Cardiac septum (tissue), 1 donor: ENCODE measurements around the gene VCX3B. TPM values are rescaled to one million over a fixed set of nuclear protein-coding genes. Genes with fewer than 3 reads are reported as not detected.
"Not testable (repeated sequence)": the region's sequence is repeated elsewhere in the genome, so short reads cannot be mapped to it uniquely, and the experiment has no call there.

Source experiments
- DNase-seq: peaks from one replicate; pipeline ENCODE4 v3.0.0-alpha.2; 2020; ENCODE audit warnings: low spot score
- intact Hi-C: fragments of 100-400 bp; cut with DNase I; formaldehyde crosslinking; loops from one replicate; pipeline ENCODE4 v1.14.0; 2022
- long read RNA-seq: library from polyadenylated mRNA; unstranded; transcript quantifications from one replicate; pipeline ENCODE4 v2.0.0, GENCODE V29; 2021
- total RNA-seq: library from RNA; stranded (reverse); fragmentation: NEBNext Ultra II Directional; extraction: Animal tissue kit (Norgen Biotek cat#: 25700); gene quantifications from one replicate; pipeline ENCODE4 v1.2.1, GENCODE V29; 2021
- donor health status: DM: no; HTN: no; CAD: no.

Gene VCX3B
- not detected for total RNA-seq
- long read RNA-seq = 0 reads

- intact Hi-C loops, DNase-seq: not testable (repeated sequence)
Measured at GRCh38 chrX:8464530-8464929, at the start of gene VCX3B. VCX3B (plus strand) TSS chrX:8464830; CDS start chrX:8465451, 621 bp downstream.

- intact Hi-C loops = no loop called here
- no peak for DNase-seq
Measured at GRCh38 chrX:8418301-8418700, 46.3 kb upstream of the VCX3B start.

GRCh38 chrX:8424912-8425311 lies 39.7 kb upstream of the VCX3B start:
- intact Hi-C loops = no loop called here
- DNase-seq = no peak

- intact Hi-C loops = no loop called here
- no peak for DNase-seq
Measured at GRCh38 chrX:8429692-8430249, 34.9 kb upstream of the VCX3B start.

- intact Hi-C loops = no loop called here
- no peak for DNase-seq
Measured at GRCh38 chrX:8430444-8430843, 34.2 kb upstream of the VCX3B start.

- intact Hi-C loops = no loop called here
- no peak for DNase-seq
Measured at GRCh38 chrX:8432396-8432795, 32.2 kb upstream of the VCX3B start.

GRCh38 chrX:8433109-8434062 lies 31.2 kb upstream of the VCX3B start:
- intact Hi-C loops = no loop called here
- DNase-seq = no peak

GRCh38 chrX:8447368-8447767 lies 17.3 kb upstream of the VCX3B start:
- intact Hi-C loops = no loop called here
- DNase-seq = no peak

GRCh38 chrX:8452343-8452742 lies 12.3 kb upstream of the VCX3B start:
- intact Hi-C loops = not testable (repeated sequence)

GRCh38 chrX:8453611-8454010 lies 11.0 kb upstream of the VCX3B start:
- DNase-seq = no peak
- intact Hi-C loops = no loop called here

More at GRCh38 chrX:8452343-8452742, 12.3 kb upstream of the VCX3B start:
- not testable (repeated sequence) for DNase-seq

GRCh38 chrX:8455557-8455956 lies 9.1 kb upstream of the VCX3B start:
- intact Hi-C loops = no loop called here
- no peak for DNase-seq

GRCh38 chrX:8462488-8462887 lies 2.1 kb upstream of the VCX3B start:
- DNase-seq = no peak
- intact Hi-C loops = no loop called here

GRCh38 chrX:8484360-8484949 lies 19.8 kb downstream of the VCX3B start:
- intact Hi-C loops = no loop called here
- DNase-seq = no peak

GRCh38 chrX:8495036-8495435 lies 30.4 kb downstream of the VCX3B start:
- DNase-seq, intact Hi-C loops: not testable (repeated sequence)

GRCh38 chrX:8500203-8500602 lies 35.6 kb downstream of the VCX3B start:
- DNase-seq = no peak
- intact Hi-C loops = no loop called here

GRCh38 chrX:8502101-8502500 lies 37.5 kb downstream of the VCX3B start:
- intact Hi-C loops, DNase-seq: not testable (repeated sequence)

- DNase-seq = no peak
- intact Hi-C loops = no loop called here
Measured at GRCh38 chrX:8504451-8504850, 39.8 kb downstream of the VCX3B start.
